Measurements from ENCODE around the gene REV3L. TPM values are rescaled to one million over a fixed set of nuclear protein-coding genes. Genes with fewer than 3 reads are reported as not detected.

REV3L gene
- total RNA-seq, 1 experiment from 2014 or later = 5.7 TPM

GRCh38 chr6:111480988-111481822, 1.8 kb downstream of the REV3L start (continued):
- no peak for TF ChIP-seq MAX (CRISPR knock-in tag; IDR thresholded peaks at IDR 0.05)
- no peak for TF ChIP-seq SMAD4 (CRISPR knock-in tag; IDR thresholded peaks at IDR 0.05)
- TF ChIP-seq ZNF121 (CRISPR knock-in tag; IDR thresholded peaks at IDR 0.05) = no peak

GRCh38 chr6:111478749-111479148, 4.3 kb downstream of the REV3L start:
- no peaks in the 10 kb centered on the region for H3K9me3 Mint-ChIP-seq
- DNase-seq (ENCODE audit: low spot score) (no peak), ATAC-seq (peak; percentile 53)
- POLR2A ChIA-PET = interaction anchor here (0.6 to 1.0 kb wide), 2 partner anchors 220 to 393 kb away, joined by 4 read pairs; a partner anchor contains a TSS
- CTCF ChIA-PET = interaction anchor here (0.7 to 2.8 kb wide), 17 partner anchors 13 to 467 kb away, joined by 3 to 39 read pairs (median 4); partner anchors contain the start of gene TRAF3IP2
- H3K4me1 Mint-ChIP-seq = peaks cover 37% of the 10 kb centered on the region
- no peaks in the 10 kb centered on the region for H3K36me3 Mint-ChIP-seq
- no peak overlapping the region for H3K4me3 Mint-ChIP-seq
- peaks cover 83% of the 10 kb centered on the region for H3K27me3 Mint-ChIP-seq (ENCODE audit: low read depth)
- H3K27ac Mint-ChIP-seq = no peak overlapping the region
- TF ChIP-seq RELA (CRISPR knock-in tag; IDR thresholded peaks at IDR 0.05; ENCODE audit: borderline replicate concordance) (no peak), NR1H2 (CRISPR knock-in tag; IDR thresholded peaks at IDR 0.05) (no peak), FOXP4 (CRISPR knock-in tag; IDR thresholded peaks at IDR 0.05) (peak; percentile 88; the same call in 1 of the 2 replicates), TEAD1 (CRISPR knock-in tag; IDR thresholded peaks at IDR 0.05) (no peak), ATF1 (CRISPR knock-in tag; IDR thresholded peaks at IDR 0.05) (no peak), ELF4 (CRISPR knock-in tag; IDR thresholded peaks at IDR 0.05; ENCODE audit: low read depth) (no peak), E2F5 (CRISPR knock-in tag; IDR thresholded peaks at IDR 0.05) (no peak), ZNF423 (CRISPR knock-in tag; IDR thresholded peaks at IDR 0.05) (peak; percentile 71), ZSCAN18 (CRISPR knock-in tag; IDR thresholded peaks at IDR 0.05) (no peak), PRDM15 (CRISPR knock-in tag; IDR thresholded peaks at IDR 0.05) (no peak), TCF7 (CRISPR knock-in tag; IDR thresholded peaks at IDR 0.05; ENCODE audit: low read depth) (no peak), GTF2I (CRISPR knock-in tag; conservative IDR thresholded peaks at IDR 0.05) (no peak), ESRRA (CRISPR knock-in tag; IDR thresholded peaks at IDR 0.05; ENCODE audit: borderline replicate concordance) (no peak), ZMAT4 (CRISPR knock-in tag; IDR thresholded peaks at IDR 0.05) (peak; percentile 81; the same call in 1 of the 2 replicates), ZBTB21 (CRISPR knock-in tag; IDR thresholded peaks at IDR 0.05; ENCODE audit: borderline replicate concordance) (no peak), OVOL2 (CRISPR knock-in tag; IDR thresholded peaks at IDR 0.05; ENCODE audit: borderline replicate concordance) (no peak), CBFB (CRISPR knock-in tag; IDR thresholded peaks at IDR 0.05; ENCODE audit: low read depth) (no peak), CDX4 (CRISPR knock-in tag; IDR thresholded peaks at IDR 0.05; ENCODE audit: borderline replicate concordance) (no peak), FOXK1 (CRISPR knock-in tag; IDR thresholded peaks at IDR 0.05) (peak; percentile 83), ZNF281 (CRISPR knock-in tag; IDR thresholded peaks at IDR 0.05) (no peak)

Measured in WTC11 (cell line).